Natural killer cell (primary cell): Measurements from ENCODE around the gene CYGB. TPM values are rescaled to one million over a fixed set of nuclear protein-coding genes. Genes with fewer than 3 reads are reported as not detected.
A peak's percentile ranks its signal among the peaks of the same experiment; 100 is the strongest.

Experiments used
- ATAC-seq, 3 donors: fragments of 150-1000 bp in 2 of 3; fragments of 200-7000 bp in 1 of 3; cut with Tn5 transposase; 1 replicate in 1 of 3; 2 replicates in 2 of 3; pipeline ENCODE4 v1.10.0; 2021; ENCODE audit warnings: mild to moderate bottlenecking in 2 of 3, moderate library complexity in 2 of 3
- DNase-seq, 2 donors: peaks; one replicate each; pipeline versions ENCODE4 v3.0.0 to v3.0.0-alpha.2; 2013 to 2021; ENCODE audit warnings: mixed read lengths in 1 of 2
- H3K27ac ChIP-seq: one replicate; pipeline ENCODE4 v1.5.1; 2013; ENCODE audit warnings: mild to moderate bottlenecking, low read length
- H3K27me3 ChIP-seq: one replicate; pipeline ENCODE4 v1.6.1; 2013; ENCODE audit warnings: low read length; ENCODE audit not compliant: control insufficient read depth, insufficient read depth
- H3K36me3 ChIP-seq: one replicate; pipeline ENCODE4 v1.6.1; 2013; ENCODE audit warnings: low read length; ENCODE audit not compliant: control insufficient read depth, insufficient read depth
- H3K4me1 ChIP-seq: one replicate; pipeline ENCODE4 v1.6.1; 2013; ENCODE audit warnings: low read length; ENCODE audit not compliant: control insufficient read depth, insufficient read depth
- H3K4me3 ChIP-seq: one replicate; pipeline ENCODE4 v1.5.1; 2013; ENCODE audit warnings: low read length
- H3K9me3 ChIP-seq: one replicate; pipeline ENCODE4 v1.6.1; 2013; ENCODE audit warnings: low read length; ENCODE audit not compliant: control insufficient read depth, insufficient read depth
- H3K27ac Mint-ChIP-seq, 2 donors: one replicate each; pipeline ENCODE4 v1.8.0; 2022; ENCODE audit warnings: mild to moderate bottlenecking in 2 of 2, mixed read lengths in 2 of 2, moderate library complexity in 1 of 2
- H3K27me3 Mint-ChIP-seq, 2 donors: one replicate each; pipeline ENCODE4 v1.8.0; 2022; ENCODE audit warnings: low read depth in 2 of 2, mixed read lengths in 2 of 2
- H3K36me3 Mint-ChIP-seq: one replicate; pipeline ENCODE4 v1.8.0; 2022; ENCODE audit warnings: mixed read lengths
- H3K4me1 Mint-ChIP-seq, 2 donors: one replicate each; pipeline ENCODE4 v1.8.0; 2022; ENCODE audit warnings: mixed read lengths in 2 of 2
- H3K4me3 Mint-ChIP-seq: one replicate; pipeline ENCODE4 v1.8.0; 2022; ENCODE audit warnings: mild to moderate bottlenecking, moderate library complexity, mixed read lengths
- H3K9me3 Mint-ChIP-seq, 2 donors: one replicate each; pipeline ENCODE4 v1.8.0; 2022; ENCODE audit warnings: mixed read lengths in 2 of 2
- WGBS: methylation state at CpG from one replicate; pipeline ENCODE4 v1.1.7; 2013; ENCODE audit warnings: missing lambda C conversion rate; ENCODE audit not compliant: insufficient coverage; 5-methylcytosine and 5-hydroxymethylcytosine counted together
- intact Hi-C: fragments of 100-400 bp; cut with micrococcal nuclease; formaldehyde crosslinking; loops from one replicate; pipeline ENCODE4 v1.14.2; 2022
- total RNA-seq, 4 donors: library from RNA; stranded (reverse); fragments of 120-200 nt in 1 of 4; gene quantifications; one replicate each; pipeline versions ENCODE4 v1.2.3 to v1.2.4, GENCODE V29; 2013 to 2022
- TF ChIP-seq, protein P1 (sequence below): fragments of 200-600 bp; IDR thresholded peaks from one replicate; pipeline ENCODE4 v1.8.0; 2022; ENCODE audit warnings: antibody characterized with exemption

The CYGB gene
- total RNA-seq, 3 donors from 2014 or later (not counting 1 experiment from before 2014, with no cell fraction given), result 0.12 to 0.33 (median 0.16) TPM

DNA sequence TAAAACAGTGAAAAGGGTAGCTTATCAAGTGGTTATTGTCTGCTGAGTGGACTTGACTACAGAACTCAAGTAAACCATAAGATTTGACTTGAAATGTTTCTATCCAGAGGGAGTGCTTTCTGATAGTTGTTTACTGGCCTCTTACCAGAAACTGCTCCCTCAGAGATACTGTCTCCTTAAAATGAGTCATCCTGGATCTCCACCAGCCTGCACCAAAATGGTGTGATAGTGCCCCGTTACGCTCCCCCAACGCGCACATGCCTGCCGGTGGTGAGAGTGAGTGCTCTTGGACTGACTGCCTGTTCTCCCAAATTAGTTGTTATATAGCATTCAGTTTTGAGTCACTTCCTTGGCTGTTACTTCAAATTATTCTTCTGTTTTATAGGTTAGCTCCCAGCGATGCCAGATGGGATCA is 25.2 kb upstream of the CYGB start:
- no peak overlapping the region for H3K27ac ChIP-seq
- H3K27ac Mint-ChIP-seq, result peak overlapping the region in 1 of 2 donors; percentile 46
- H3K9me3 Mint-ChIP-seq, result no peaks in the 10 kb centered on the region
- WGBS, result 70% methylated on average over 6 of the region's 6 CpGs
- DNase-seq, result peak in 1 of 2 donors; percentile 39
- intact Hi-C loops, result no loop called here
- no peaks in the 10 kb centered on the region for H3K27me3 ChIP-seq
- H3K27me3 Mint-ChIP-seq, result no peaks in the 10 kb centered on the region
- peaks cover 39% of the 10 kb centered on the region for H3K4me1 ChIP-seq
- TF ChIP-seq, protein P1, sequence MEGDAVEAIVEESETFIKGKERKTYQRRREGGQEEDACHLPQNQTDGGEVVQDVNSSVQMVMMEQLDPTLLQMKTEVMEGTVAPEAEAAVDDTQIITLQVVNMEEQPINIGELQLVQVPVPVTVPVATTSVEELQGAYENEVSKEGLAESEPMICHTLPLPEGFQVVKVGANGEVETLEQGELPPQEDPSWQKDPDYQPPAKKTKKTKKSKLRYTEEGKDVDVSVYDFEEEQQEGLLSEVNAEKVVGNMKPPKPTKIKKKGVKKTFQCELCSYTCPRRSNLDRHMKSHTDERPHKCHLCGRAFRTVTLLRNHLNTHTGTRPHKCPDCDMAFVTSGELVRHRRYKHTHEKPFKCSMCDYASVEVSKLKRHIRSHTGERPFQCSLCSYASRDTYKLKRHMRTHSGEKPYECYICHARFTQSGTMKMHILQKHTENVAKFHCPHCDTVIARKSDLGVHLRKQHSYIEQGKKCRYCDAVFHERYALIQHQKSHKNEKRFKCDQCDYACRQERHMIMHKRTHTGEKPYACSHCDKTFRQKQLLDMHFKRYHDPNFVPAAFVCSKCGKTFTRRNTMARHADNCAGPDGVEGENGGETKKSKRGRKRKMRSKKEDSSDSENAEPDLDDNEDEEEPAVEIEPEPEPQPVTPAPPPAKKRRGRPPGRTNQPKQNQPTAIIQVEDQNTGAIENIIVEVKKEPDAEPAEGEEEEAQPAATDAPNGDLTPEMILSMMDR, result no peak
- no peak overlapping the region for H3K4me3 Mint-ChIP-seq
- peaks cover 18 to 24% of the 10 kb centered on the region in 2 donors for H3K4me1 Mint-ChIP-seq
- peaks cover 34% of the 10 kb centered on the region for H3K36me3 ChIP-seq
- no peaks in the 10 kb centered on the region for H3K9me3 ChIP-seq
- no peak for ATAC-seq
- no peaks in the 10 kb centered on the region for H3K36me3 Mint-ChIP-seq
- H3K4me3 ChIP-seq, result no peak overlapping the region

DNA sequence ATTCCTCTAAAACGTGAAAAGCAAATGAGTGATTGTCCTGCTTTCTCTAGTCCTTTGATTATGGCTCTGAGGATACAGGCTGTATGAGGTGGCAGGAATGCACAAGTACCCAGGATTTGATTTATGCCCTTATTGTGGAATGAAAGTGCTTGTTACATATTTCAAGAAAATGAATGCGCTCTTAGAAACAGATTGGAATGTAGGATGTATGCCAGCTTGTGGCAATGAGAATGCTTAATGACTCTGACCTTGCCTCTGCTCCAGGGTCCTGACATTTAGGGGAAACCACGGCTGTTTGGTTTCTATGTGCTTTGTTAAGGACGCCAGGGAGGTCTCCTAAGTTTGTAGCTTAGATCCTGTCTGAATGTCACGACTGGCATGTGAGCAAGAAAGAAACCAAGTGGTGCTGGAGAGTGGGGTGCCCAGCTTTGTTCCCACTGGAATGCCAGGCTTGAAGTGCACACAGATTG is 24.3 kb upstream of the CYGB start:
- intact Hi-C loops, result no loop called here
- H3K4me1 Mint-ChIP-seq, result peaks cover 21 to 24% of the 10 kb centered on the region in 2 donors
- no peaks in the 10 kb centered on the region for H3K9me3 Mint-ChIP-seq
- no peaks in the 10 kb centered on the region for H3K27me3 ChIP-seq
- 87% methylated on average over 5 of the region's 5 CpGs for WGBS
- H3K4me3 Mint-ChIP-seq, result no peak overlapping the region
- H3K4me1 ChIP-seq, result peaks cover 34% of the 10 kb centered on the region
- ATAC-seq (no peak), DNase-seq (no peak)
- no peaks in the 10 kb centered on the region for H3K36me3 Mint-ChIP-seq
- H3K27me3 Mint-ChIP-seq, result no peaks in the 10 kb centered on the region
- H3K27ac Mint-ChIP-seq, result no peak overlapping the region
- H3K27ac ChIP-seq, result peak overlapping the region; percentile 22
- H3K4me3 ChIP-seq, result no peak overlapping the region
- H3K36me3 ChIP-seq, result peaks cover 33% of the 10 kb centered on the region
- TF ChIP-seq, protein P1, result no peak
- H3K9me3 ChIP-seq, result no peaks in the 10 kb centered on the region

DNA sequence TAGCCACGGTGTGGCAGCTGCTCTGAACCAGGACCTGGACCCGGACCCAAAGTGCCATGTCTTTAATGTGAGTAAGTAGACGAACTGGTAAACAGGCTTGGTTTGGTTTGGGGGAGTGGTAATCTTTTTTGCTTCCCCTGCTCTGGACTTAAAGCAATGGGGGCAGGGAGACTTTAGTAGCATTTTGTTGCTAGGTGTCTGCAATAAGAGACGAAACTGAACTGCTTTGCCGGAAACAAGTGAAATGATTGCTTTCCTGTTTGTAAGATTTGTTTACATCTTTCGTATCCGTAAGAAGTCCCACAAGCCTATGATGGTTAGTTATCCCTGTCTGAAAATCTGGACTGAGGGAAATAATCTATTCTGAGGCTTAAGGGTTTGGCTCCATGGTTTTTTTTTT is 23.8 kb upstream of the CYGB start:
- TF ChIP-seq, protein P1, result no peak
- Mint-ChIP-seq H3K27me3 (no peaks in the 10 kb centered on the region), H3K4me3 (no peak overlapping the region), H3K4me1 (peaks cover 25 to 27% of the 10 kb centered on the region in 2 donors), H3K9me3 (no peaks in the 10 kb centered on the region), H3K36me3 (no peaks in the 10 kb centered on the region), H3K27ac (no peak overlapping the region)
- Histone ChIP-seq H3K4me1 (peaks cover 38% of the 10 kb centered on the region), H3K27me3 (no peaks in the 10 kb centered on the region), H3K27ac (peak overlapping the region; percentile 51), H3K4me3 (no peak overlapping the region), H3K9me3 (no peaks in the 10 kb centered on the region), H3K36me3 (peaks cover 30% of the 10 kb centered on the region)
- intact Hi-C loops, result no loop called here
- DNase-seq (peak in 1 of 2 donors; percentile 79), ATAC-seq (no peak)
- WGBS, result 77% methylated on average over 7 of the region's 7 CpGs

DNA sequence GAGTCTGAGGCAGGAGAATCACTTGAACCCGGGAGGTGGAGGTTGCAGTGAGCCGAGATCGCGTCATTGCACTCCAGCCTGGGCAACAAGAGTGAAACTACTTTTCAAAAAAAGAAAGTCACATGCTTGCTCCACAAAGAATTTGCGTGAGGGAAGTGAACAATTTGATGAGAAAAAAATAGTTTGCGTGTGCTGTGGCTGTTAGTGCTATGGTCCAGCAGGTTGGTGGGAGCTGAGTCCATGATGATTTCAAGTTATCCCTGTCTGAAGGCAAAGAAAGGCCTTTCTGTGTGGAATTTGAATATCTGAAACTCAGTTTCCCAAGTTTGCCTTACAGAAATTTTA is 23.3 kb upstream of the CYGB start:
- Mint-ChIP-seq H3K27me3 (no peaks in the 10 kb centered on the region), H3K4me1 (peaks cover 28 to 30% of the 10 kb centered on the region in 2 donors), H3K9me3 (no peaks in the 10 kb centered on the region), H3K4me3 (no peak overlapping the region), H3K27ac (no peak overlapping the region), H3K36me3 (no peaks in the 10 kb centered on the region)
- DNase-seq, result peak in 1 of 2 donors; percentile 57
- no peak for ATAC-seq
- 57% methylated on average over 6 of the region's 6 CpGs for WGBS
- H3K36me3 ChIP-seq, result peaks cover 26% of the 10 kb centered on the region
- intact Hi-C loops, result no loop called here
- no peaks in the 10 kb centered on the region for H3K9me3 ChIP-seq
- H3K27ac ChIP-seq, result peak overlapping the region; percentile 51
- no peaks in the 10 kb centered on the region for H3K27me3 ChIP-seq
- H3K4me1 ChIP-seq, result peaks cover 38% of the 10 kb centered on the region
- no peak overlapping the region for H3K4me3 ChIP-seq
- TF ChIP-seq, protein P1, result no peak
